Esophagus squamous epithelium (tissue), 4 donors: ENCODE data around the gene SEC14L1.

Source experiments
- CTCF ChIP-seq, 6 experiments: fragments of 450-650 bp in 4 of 6; fragments of 200-600 bp in 2 of 6; sonication (generic) in 2 of 6; IDR thresholded peaks; one replicate each; pipeline ENCODE4 v1.5.1; 2016 to 2019; ENCODE audit warnings: antibody characterized with exemption in 6 of 6, mild to moderate bottlenecking in 4 of 6, moderate library complexity in 4 of 6
- POLR2A ChIP-seq, 4 donors: fragments of 450-650 bp; IDR thresholded peaks; one replicate each; pipeline ENCODE4 v1.6.1; 2017; ENCODE audit warnings: antibody characterized with exemption in 4 of 4, mild to moderate bottlenecking in 4 of 4, moderate library complexity in 3 of 4

- TF ChIP-seq CTCF (IDR thresholded peaks at IDR 0.05) (no peak), POLR2A (IDR thresholded peaks at IDR 0.05) (no peak)
Measured at GRCh38 chr17:77257169-77257568, 116.4 kb downstream of the SEC14L1 start.
